LHCN-M2 (cell line): ENCODE results near the gene SERPINB6. TPM values are rescaled to one million over a fixed set of nuclear protein-coding genes. Genes with fewer than 3 reads are reported as not detected.
"Not testable (repeated sequence)": the region's sequence is repeated elsewhere in the genome, so short reads cannot be mapped to it uniquely, and the experiment has no call there.

ENCODE experiments used
- DNase-seq: peaks from one replicate; pipeline ENCODE4 v3.0.0-alpha.2; 2012; ENCODE audit warnings: low read depth
- total RNA-seq: library from RNA; depleted of rRNA; stranded (reverse); fragments of >200 nt; gene quantifications from 2 replicates; pipeline ENCODE4 v1.2.3, GENCODE V29; 2014; rRNA removed

Gene SERPINB6
- total RNA-seq, 1 experiment from 2014 or later, result 150 TPM

DNA sequence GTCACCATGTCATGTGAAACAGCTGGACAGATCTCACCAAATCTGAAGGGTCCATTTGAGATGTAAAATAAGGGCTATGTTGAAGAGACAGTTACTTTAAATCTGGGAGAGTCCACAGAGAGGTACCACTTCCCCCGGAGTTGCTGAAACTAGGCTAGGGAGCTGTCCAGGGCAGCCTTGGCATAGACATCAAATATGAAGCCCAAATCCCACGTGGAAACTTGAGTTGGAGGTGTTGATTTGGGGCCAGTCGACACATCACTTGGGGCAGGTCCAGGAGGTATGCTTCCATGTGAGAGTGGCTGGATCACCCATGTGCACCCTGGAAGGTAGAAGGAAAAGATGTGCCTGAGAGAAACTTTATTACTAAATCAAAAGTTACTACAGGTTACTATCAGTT, 56.2 kb downstream of the SERPINB6 start:
- DNase-seq, result no peak

DNA sequence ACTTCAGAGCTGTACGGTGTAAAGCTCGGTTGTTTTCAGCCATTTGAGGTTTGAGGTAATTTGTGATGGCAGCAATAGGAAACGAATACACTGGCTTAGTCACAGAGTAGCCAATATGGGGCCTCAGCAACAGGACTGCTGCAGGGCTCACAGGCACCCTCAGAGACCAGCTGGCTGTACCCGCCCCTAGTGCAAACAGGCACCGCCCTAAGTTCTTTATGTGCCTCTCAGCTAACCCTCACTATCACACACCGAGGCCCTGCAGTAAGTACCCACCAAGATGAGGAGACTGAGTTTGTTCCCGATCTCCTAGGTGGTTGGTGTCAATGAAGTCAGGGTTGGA, 57.1 kb downstream of the SERPINB6 start:
- DNase-seq, result no peak

DNA sequence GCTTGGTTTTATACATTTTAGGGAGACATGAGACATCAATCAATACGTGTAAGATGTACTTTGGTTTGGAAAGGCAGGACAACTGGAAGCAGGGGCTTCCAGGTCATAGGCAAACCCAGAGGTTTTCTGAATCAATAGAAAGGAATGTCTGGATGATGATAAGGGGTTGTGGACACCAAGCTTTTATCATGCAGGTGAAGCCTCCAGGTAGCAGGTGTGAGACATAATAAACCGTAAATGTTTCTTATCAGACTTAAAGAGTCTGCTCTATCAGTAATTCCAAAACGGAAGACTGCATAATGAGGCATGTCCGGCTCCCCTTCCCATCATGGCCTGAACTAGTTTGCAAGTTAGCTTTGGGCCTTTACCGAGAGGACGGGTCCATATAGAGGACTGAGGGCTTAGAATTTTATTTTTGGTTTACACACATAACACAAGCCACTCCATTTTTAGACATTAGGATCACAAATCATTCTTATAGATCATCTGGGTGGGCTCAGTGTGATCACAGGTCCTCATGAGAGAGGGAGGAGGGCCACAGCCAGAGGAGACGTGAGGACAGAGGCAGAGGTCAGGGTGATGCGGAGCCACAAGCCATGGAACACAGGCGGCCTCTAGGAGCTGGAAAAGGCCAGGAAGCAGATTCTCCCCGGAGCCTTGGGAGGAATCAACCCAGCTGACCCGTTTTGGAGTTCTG, 57.6 kb downstream of the SERPINB6 start:
- DNase-seq, result no peak

DNA sequence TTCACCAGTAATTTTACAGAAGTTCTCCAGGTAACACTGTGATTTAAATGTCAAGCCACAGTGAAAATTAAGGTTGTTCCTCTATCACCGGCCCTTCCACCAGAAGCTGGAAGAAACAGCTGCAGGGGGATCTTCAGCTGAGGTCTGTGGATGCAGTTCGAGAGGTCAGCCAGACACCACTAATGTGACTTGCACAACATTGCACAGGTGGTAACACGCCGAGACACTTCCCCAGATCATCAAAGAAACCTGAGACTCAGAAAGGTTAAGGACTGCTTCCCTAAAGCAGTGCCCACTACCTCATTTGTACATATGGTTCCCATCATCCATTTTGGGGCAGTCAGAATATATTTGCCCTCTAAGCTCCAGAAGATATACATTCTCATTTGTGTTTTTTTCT, 60.2 kb downstream of the SERPINB6 start:
- DNase-seq, result peak; percentile 37

DNA sequence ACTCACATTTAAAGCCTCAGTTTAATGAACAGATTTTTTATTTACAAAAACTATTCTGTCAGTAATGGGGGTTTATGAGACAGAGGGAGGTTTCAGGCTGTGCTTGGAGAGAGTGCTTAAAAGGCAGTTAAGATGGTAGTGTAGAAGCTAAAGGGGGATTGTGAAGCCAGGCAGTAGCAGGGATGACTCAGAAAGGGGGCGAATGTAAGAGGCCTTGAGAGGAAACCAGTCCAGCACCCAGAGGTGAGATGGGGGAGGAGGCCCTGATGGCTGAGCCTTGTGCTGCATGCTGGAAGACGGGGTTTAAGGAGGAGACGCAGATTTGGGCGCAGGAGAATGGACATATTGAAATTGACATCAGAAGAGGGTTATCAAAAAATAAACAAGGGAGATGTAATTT, 61.6 kb downstream of the SERPINB6 start:
- DNase-seq, result no peak

DNA sequence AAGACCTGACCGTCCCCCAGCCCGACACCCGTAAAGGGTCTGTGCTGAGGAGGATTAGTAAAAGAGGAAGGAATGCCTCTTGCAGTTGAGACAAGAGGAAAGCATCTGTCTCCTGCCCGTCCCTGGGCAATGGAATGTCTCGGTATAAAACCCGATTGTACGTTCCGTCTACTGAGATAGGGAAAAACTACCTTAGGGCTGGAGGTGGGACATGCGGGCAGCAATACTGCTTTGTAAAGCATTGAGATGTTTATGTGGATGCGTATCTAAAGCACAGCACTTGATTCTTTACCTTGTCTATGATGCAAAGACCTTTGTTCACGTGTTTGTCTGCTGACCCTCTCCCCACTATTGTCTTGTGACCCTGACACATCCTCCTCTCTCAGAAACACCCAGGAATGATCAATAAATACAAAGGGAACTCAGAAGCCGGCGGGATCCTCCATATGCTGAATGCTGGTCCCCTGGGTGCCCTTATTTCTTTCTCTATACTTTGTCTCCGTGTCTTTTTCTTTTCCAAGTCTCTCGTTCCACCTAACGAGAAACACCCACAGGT, 62.2 kb downstream of the SERPINB6 start:
- DNase-seq, result not testable (repeated sequence)

DNA sequence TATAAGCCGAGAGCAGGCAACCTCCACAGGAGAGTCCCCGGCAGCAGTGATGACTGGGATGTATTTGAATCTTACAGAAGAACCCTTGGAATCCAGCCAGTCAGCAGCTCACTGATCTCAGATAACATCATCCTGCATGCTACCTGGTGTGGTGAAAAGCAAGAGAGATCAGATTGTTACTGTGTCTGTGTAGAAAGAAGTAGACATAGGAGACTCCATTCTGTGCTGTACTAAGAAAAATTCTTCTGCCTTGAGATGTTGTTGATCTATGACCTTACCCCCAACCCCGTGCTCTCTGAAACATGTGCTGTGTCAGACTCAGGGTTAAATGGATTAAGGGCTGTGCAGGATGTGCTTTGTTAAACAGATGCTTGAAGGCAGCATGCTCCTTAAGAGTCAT, 62.9 kb downstream of the SERPINB6 start:
- peak; percentile 21 for DNase-seq

DNA sequence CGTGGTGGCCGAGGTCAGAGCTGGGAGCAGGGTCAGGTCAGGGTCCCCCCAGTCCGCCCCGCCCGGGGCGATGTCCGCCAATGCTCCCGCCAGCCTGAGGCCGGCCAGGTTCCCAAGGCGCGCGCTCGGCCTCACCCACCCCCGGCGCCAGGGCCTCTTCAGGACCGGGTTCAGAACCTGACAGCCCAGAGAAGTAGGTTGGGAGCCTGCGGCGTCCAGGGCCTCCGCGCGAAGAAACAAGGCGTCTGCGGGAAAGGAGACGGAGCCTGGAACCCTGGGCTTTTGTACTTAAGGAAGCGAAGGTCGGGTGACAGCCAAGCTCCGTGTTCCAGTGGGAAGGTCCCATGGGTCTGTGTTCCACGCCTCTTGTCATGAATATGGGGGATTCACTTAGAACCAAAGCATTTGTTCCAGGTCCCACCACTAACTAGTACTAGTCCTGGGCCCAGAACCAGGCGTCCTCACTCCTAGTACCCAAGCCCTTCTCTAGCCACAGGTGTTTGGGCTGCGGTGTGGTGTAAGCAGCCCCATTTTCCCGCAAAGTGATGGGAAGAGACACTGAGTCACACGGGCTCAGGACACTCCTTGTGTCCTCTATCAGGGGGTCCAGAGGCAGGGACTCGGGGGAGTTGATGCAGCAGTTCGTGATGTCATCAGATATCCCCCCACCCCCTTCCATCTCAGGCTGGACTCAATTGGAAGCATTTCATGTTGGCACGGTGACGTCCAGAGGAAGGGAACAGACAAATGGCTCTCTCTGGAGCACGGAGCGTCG, 67.8 kb downstream of the SERPINB6 start:
- DNase-seq, result not testable (repeated sequence)

DNA sequence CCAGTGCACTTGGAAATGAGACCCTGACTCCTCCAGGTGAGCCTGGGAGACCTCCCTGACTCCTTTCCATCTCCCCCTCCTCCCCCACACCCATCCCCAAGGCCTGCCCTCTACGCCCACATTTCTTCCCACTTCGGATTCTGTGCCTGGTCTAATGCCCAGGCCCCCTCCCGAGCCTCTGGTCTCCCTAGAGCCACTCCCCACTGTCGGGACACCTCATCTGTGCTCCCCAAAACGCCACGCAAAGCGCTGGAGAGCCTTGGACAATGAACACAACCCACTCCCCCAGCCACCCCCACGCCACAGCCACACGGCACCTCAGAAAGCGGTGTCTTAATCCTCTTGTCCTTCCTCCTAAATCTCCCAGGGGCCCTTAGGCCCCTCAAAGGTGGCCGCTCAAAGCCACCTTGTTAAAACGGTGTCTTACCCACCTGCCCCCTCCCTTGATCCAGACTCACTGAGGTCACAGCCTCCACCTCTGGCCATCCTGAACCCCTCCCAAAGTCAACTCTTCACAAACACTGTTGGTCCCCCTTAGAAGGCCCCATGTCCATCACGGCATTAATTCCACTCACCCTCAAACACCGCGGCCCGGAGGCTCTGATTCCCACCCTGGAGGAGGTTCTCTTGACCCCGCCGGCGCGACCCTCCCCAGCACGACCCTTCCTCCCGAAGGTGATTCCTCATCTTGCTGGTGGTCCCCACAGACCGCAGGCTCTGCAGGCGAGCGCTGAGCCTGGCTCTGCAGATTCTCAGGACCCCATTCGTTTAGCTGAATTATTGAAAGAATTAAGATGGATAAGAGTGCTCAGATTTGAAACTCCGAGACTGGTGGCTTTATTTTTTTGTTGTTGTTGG, 69.5 kb downstream of the SERPINB6 start:
- DNase-seq, result not testable (repeated sequence)

DNA sequence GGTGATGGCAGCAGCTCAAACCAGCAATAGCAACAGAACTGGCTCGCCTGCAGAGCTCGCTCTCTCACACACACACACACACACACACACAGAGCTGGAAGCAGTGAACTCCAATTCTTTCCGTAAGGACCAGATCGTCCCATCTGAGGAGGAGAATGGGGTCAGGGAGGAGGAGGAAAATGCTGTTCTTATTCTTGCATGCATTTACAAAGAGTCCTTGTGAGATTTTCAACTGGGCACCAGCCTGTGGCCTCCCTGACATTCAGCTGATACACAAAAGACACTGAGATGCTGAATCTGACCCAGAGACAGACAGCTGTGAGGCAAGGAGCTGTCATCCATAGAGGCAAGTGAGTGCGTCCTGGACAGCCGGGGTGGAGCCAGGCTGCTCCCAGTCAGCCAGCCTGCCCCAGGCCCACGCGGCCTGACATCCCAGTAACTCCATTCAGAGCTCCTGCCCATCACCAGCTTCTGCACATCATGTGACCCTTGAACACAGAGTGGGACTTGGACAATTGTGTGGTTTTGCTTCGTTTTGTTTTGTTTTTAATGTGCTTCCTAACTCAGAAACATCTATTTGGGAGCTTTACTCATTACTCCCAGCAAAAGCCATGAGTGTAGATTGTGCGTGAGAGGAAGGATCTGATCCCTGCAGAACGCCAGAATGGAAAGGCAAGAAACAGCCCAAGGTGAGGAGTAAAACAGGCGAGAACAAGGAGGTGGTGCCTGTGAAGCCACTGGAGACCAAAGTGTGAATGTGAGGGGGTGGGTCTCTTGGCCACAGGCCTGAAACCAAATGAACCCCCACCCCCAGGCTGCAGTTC, 70.3 kb downstream of the SERPINB6 start:
- no peak for DNase-seq

DNA sequence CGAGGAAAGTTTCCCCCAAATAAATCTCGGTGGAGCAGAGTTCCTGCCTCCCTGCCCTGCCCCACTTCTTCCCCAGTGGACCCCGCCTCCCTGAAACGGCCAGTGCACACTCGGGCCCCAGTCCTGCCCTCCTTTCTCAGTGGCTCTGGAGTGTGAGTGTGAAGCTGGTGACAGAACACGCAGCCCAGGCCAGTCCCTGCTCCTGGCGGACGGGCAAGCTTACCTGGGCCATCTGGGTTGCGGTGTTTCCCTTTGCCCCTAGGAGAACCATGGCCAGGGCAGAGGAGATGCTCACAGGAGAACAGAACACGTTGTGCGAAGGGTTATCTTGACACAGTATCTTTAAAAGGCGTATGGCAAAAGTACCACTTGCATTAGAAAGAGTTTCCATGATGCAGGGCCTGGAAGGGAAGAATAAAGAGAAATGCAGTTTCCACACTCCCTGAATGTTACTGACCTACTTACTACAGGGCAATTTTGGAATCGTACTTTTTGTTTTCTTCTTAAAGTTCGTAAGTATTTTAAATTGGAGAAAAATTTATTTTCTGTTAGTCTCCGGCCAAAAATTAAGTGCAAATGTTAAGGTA, 71.1 kb downstream of the SERPINB6 start:
- DNase-seq, result no peak

DNA sequence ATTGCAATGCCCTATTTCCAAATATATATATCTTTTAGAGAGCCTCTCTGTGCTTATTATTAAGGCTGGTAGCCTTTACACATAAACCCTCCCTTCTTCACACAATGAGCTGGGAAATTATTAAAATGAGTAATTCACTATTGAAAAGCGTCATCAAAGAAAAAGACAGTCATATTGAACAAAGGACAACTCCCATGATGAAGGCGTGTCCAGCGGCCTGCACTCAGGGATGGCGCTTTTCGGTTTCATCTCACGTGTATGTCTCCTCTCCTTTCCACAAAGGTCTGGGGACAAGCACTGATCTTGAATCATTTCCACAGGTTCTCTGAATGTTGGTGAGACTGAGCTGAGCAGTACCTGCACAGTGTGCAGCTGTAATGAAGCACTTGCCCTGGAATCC, 71.8 kb downstream of the SERPINB6 start:
- no peak for DNase-seq

Other genes with a start within 250 kb of the SERPINB6 start
- gene MYLK4, start 220.6 kb downstream of the SERPINB6 start, total RNA-seq, result 0.26 and 0.40 TPM in 2 replicates
- 66.4 and 75.0 TPM in 2 replicates for gene WRNIP1, start 206.2 kb downstream of the SERPINB6 start, total RNA-seq
- gene SERPINB1, start 129.7 kb downstream of the SERPINB6 start, total RNA-seq, result 13.0 and 18.9 TPM in 2 replicates
- gene SERPINB9, start 68.3 kb downstream of the SERPINB6 start, total RNA-seq, result 1.7 and 3.2 TPM in 2 replicates
- gene NQO2, start 28.3 kb upstream of the SERPINB6 start, total RNA-seq, result 28.8 and 30.1 TPM in 2 replicates
- gene RIPK1, start 96.9 kb upstream of the SERPINB6 start, total RNA-seq, result 17.5 and 19.7 TPM in 2 replicates
- gene BPHL, start 147.1 kb upstream of the SERPINB6 start, total RNA-seq, result 22.5 and 28.0 TPM in 2 replicates
- 197 TPM in 2 replicates for gene TUBB2A, start 186.0 kb upstream of the SERPINB6 start, total RNA-seq